Smooth muscle cell (in vitro differentiated cells): ENCODE results near the gene RGS12. TPM values are rescaled to one million over a fixed set of nuclear protein-coding genes. Genes with fewer than 3 reads are reported as not detected.

Source experiments
- DNase-seq: peaks from one replicate; lab custom pipeline; 2025; ENCODE audit not compliant: unreplicated experiment; lab: John Stamatoyannopoulos, UW
- H2AFZ ChIP-seq: fragments of 200-600 bp; sonication (generic); 2 replicates; pipeline ENCODE4 v1.6.0; 2016; ENCODE audit warnings: antibody characterized with exemption, low read depth, mild to moderate bottlenecking
- H3F3A ChIP-seq: fragments of 200-600 bp; sonication (generic); 2 replicates; pipeline ENCODE4 v1.6.0; 2017; ENCODE audit warnings: antibody characterized with exemption, low read depth
- H3K27ac ChIP-seq: fragments of 200-600 bp; sonication (generic); 2 replicates; pipeline ENCODE4 v1.5.1; 2016; ENCODE audit warnings: low read depth, mild to moderate bottlenecking
- H3K27me3 ChIP-seq: fragments of 200-600 bp; sonication (generic); 2 replicates; pipeline ENCODE4 v1.6.1; 2016; ENCODE audit warnings: low read depth, mild to moderate bottlenecking
- H3K36me3 ChIP-seq: fragments of 200-600 bp; sonication (generic); 2 replicates; pipeline ENCODE4 v1.5.1; 2016; ENCODE audit warnings: low read depth
- H3K4me1 ChIP-seq: fragments of 200-600 bp; sonication (generic); 2 replicates; pipeline ENCODE4 v1.5.1; 2016; ENCODE audit warnings: low read depth
- H3K4me2 ChIP-seq: fragments of 200-600 bp; sonication (generic); 2 replicates; pipeline ENCODE4 v1.6.0; 2016; ENCODE audit warnings: mild to moderate bottlenecking
- H3K4me3 ChIP-seq: fragments of 200-600 bp; sonication (generic); 2 replicates; pipeline ENCODE4 v1.5.1; 2016; ENCODE audit warnings: mild to moderate bottlenecking
- H3K79me2 ChIP-seq: fragments of 200-600 bp; sonication (generic); 2 replicates; pipeline ENCODE4 v1.6.0; 2016; ENCODE audit warnings: low read depth, mild to moderate bottlenecking
- H3K9ac ChIP-seq: fragments of 200-600 bp; sonication (generic); 2 replicates; pipeline ENCODE4 v1.6.0; 2016; ENCODE audit warnings: low read depth
- H3K9me3 ChIP-seq: fragments of 200-600 bp; sonication (generic); replicated peaks from 2 replicates; pipeline ENCODE4 v1.5.1; 2016; ENCODE audit warnings: low read depth
- H4K20me1 ChIP-seq: fragments of 200-600 bp; sonication (generic); 2 replicates; pipeline ENCODE4 v1.6.0; 2016; ENCODE audit warnings: low read depth
- WGBS: methylation state at CpG from one replicate; pipeline ENCODE4 v1.1.7; 2016; ENCODE audit warnings: low lambda C conversion rate; 5-methylcytosine and 5-hydroxymethylcytosine counted together
- polyA plus RNA-seq: library from polyadenylated mRNA; unstranded; fragments of >200 nt; fragmentation: Nextera tagmentation; extraction: Ambion mirVana; gene quantifications from 2 replicates; pipeline ENCODE4 v1.2.1, GENCODE V29; 2016
- total RNA-seq: library from RNA; depleted of rRNA; stranded (reverse); fragments of >200 nt; gene quantifications from 2 replicates; pipeline ENCODE4 v1.2.3, GENCODE V29; 2014
- TF ChIP-seq, protein P1 (sequence below): fragments of 200-600 bp; sonication (generic); IDR thresholded peaks from 2 replicates; pipeline ENCODE4 v1.5.1; 2017; ENCODE audit warnings: borderline replicate concordance, mild to moderate bottlenecking, antibody characterized with exemption; ENCODE audit not compliant: insufficient read depth, poor library complexity, severe bottlenecking

Gene RGS12
- total and polyA plus RNA-seq, 2 experiments from 2014 or later, result 20.5 to 28.5 TPM

DNA sequence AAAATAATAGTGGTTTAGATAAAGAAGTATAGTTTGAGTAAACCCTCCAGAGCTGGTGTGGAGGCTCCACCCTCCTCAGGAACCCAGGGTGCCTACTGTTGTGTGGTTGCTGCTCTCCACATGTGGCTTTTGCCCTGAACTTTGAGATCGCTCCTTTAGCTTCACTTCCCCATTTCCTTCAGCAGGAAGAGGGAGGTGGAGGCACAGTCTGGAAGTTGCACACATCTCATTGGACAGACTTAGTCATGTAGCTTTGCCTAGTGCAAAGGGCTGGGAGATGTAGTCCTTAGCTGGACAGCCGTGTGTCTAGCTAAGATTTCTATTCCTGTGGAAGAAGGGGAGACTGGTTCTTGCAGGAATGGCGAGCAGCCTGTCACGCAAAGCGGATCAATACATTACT is 37.9 kb downstream of the RGS12 start:
- H3F3A ChIP-seq, result no peaks in the 10 kb centered on the region
- no peaks in the 10 kb centered on the region for H3K9me3 ChIP-seq
- no peak overlapping the region for H3K9ac ChIP-seq
- TF ChIP-seq, protein P1, sequence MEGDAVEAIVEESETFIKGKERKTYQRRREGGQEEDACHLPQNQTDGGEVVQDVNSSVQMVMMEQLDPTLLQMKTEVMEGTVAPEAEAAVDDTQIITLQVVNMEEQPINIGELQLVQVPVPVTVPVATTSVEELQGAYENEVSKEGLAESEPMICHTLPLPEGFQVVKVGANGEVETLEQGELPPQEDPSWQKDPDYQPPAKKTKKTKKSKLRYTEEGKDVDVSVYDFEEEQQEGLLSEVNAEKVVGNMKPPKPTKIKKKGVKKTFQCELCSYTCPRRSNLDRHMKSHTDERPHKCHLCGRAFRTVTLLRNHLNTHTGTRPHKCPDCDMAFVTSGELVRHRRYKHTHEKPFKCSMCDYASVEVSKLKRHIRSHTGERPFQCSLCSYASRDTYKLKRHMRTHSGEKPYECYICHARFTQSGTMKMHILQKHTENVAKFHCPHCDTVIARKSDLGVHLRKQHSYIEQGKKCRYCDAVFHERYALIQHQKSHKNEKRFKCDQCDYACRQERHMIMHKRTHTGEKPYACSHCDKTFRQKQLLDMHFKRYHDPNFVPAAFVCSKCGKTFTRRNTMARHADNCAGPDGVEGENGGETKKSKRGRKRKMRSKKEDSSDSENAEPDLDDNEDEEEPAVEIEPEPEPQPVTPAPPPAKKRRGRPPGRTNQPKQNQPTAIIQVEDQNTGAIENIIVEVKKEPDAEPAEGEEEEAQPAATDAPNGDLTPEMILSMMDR, result no peak
- H2AFZ ChIP-seq, result no peak overlapping the region
- no peaks in the 10 kb centered on the region for H3K27me3 ChIP-seq
- DNase-seq, result no peak
- no peak overlapping the region for H3K4me3 ChIP-seq
- H3K4me2 ChIP-seq, result no peak overlapping the region
- no peaks in the 10 kb centered on the region for H3K36me3 ChIP-seq
- WGBS, result 97% methylated on average over 5 of the region's 5 CpGs
- no peaks in the 10 kb centered on the region for H3K4me1 ChIP-seq
- peaks cover 7% of the 10 kb centered on the region for H3K79me2 ChIP-seq
- H4K20me1 ChIP-seq, result peaks cover 83% of the 10 kb centered on the region
- H3K27ac ChIP-seq, result no peak overlapping the region

DNA sequence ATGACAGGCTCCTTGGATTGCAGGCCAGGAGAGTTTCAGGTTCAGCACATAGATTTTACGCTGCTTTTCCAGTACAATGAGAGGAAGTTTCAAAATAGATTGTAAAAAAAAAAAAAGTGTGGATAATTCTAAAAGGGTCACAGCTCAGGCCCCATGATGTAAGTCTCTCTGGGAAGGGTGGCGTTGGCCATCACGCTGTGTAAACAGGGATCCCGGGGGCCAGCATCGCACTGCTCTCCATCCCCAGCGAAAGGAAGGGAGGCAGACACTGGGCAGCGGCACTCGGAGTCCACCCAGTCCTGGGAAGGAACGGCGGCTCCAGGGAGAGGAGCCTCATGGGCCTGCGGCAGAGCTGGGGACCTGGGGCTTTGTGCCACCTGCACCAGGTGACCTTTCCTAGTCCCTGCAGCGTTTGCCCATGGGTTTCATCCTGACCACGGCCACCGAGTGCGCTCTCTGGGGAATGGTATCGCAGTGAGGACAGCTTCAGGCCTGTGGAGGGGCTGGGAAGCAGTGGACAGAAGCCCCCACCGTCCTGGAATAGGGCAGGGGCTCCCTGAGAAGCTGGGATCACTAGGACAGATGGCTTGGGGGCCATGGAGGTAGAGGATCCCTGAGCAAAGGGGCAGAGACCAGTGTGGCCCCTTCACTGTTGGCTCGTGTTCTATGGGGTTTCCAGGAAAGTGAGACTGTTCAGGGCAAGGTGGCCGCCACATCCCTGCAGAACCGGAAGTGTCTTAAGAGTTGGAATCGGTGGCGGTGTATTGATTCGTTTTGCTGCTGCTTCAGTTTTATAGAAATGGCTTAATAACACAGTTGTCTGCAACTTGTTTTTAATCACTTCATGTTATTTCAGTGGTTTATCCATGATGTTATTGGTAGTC is 38.9 kb downstream of the RGS12 start:
- Histone ChIP-seq H3K27me3 (no peaks in the 10 kb centered on the region), H3K9ac (no peak overlapping the region), H4K20me1 (peaks cover 88% of the 10 kb centered on the region), H3K36me3 (no peaks in the 10 kb centered on the region), H3K9me3 (no peaks in the 10 kb centered on the region), H3K4me3 (no peak overlapping the region), H3K79me2 (peaks cover 7% of the 10 kb centered on the region), H3K27ac (no peak overlapping the region), H2AFZ (no peak overlapping the region), H3F3A (no peaks in the 10 kb centered on the region), H3K4me2 (no peak overlapping the region), H3K4me1 (no peaks in the 10 kb centered on the region)
- WGBS, result 98% methylated on average over 23 of the region's 23 CpGs
- TF ChIP-seq, protein P1, result no peak
- DNase-seq, result no peak

DNA sequence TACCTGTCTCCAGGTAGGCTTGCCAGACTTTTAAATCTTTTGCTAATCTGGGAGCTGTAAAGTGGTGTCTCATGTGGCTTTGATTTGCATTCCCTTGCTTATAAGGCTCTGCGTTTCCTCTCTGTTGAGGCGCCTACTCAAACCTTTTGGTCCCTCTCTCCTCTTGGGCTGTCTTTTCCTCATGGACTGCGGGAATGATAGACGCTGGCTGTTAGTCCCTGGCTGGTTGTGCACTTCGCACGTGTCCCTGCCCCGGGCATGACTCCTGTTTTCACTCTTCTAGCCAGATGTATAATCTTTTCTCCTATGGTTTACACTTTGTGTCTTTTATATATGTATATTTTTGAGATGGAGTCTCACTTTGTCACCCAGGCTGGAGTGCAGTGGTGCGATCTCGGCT is 39.7 kb downstream of the RGS12 start:
- Histone ChIP-seq H3K4me3 (no peak overlapping the region), H2AFZ (no peak overlapping the region), H3F3A (no peaks in the 10 kb centered on the region), H3K9ac (no peak overlapping the region), H3K36me3 (no peaks in the 10 kb centered on the region), H4K20me1 (peaks cover 92% of the 10 kb centered on the region), H3K79me2 (peaks cover 7% of the 10 kb centered on the region), H3K4me1 (no peaks in the 10 kb centered on the region), H3K27ac (no peak overlapping the region), H3K27me3 (no peaks in the 10 kb centered on the region), H3K9me3 (no peaks in the 10 kb centered on the region), H3K4me2 (no peak overlapping the region)
- TF ChIP-seq, protein P1, result no peak
- no peak for DNase-seq
- WGBS, result 89% methylated on average over 9 of the region's 9 CpGs

DNA sequence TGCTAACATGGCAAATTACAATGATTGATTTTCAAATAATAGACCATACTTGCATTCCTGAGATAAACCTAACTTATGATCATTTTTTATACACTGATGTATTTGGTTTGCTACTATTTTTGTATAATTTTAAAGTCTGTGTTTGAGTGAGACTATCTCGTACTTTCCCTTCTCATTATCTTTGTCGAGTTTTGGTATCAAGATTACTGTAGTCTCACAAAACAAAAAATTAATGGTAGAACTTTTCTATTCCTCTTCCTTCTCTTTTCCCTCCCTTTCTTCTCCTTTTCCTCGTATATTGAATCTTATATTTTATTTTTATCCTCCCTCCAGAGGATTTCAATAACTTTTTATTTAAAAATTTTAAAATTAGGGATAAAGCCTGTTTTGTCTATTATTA is 41.5 kb downstream of the RGS12 start:
- 94% methylated on average over 3 of the region's 3 CpGs for WGBS
- no peak overlapping the region for H2AFZ ChIP-seq

More for the DNA sequence above, 41.5 kb downstream of the RGS12 start:
- H3F3A ChIP-seq, result no peaks in the 10 kb centered on the region
- H3K27ac ChIP-seq, result no peak overlapping the region
- H3K9me3 ChIP-seq, result no peaks in the 10 kb centered on the region
- peaks cover 10% of the 10 kb centered on the region for H3K79me2 ChIP-seq
- no peaks in the 10 kb centered on the region for H3K36me3 ChIP-seq
- no peak overlapping the region for H3K4me2 ChIP-seq
- no peak overlapping the region for H3K4me3 ChIP-seq
- H4K20me1 ChIP-seq, result peaks cover 95% of the 10 kb centered on the region
- TF ChIP-seq, protein P1, result no peak
- no peak for DNase-seq
- H3K27me3 ChIP-seq, result no peaks in the 10 kb centered on the region
- H3K9ac ChIP-seq, result no peak overlapping the region
- H3K4me1 ChIP-seq, result no peaks in the 10 kb centered on the region
